NCI-H2081 treated with DMSO at 0.1 percent for 48 hours (cell line): ENCODE measurements around the gene TMEM203.
"Not testable (repeated sequence)": the region's sequence is repeated elsewhere in the genome, so short reads cannot be mapped to it uniquely, and the experiment has no call there.

Source experiments
- DNase-seq: peaks from one replicate; lab custom pipeline; 2025; lab: John Stamatoyannopoulos, UW

Gene TMEM203

DNA sequence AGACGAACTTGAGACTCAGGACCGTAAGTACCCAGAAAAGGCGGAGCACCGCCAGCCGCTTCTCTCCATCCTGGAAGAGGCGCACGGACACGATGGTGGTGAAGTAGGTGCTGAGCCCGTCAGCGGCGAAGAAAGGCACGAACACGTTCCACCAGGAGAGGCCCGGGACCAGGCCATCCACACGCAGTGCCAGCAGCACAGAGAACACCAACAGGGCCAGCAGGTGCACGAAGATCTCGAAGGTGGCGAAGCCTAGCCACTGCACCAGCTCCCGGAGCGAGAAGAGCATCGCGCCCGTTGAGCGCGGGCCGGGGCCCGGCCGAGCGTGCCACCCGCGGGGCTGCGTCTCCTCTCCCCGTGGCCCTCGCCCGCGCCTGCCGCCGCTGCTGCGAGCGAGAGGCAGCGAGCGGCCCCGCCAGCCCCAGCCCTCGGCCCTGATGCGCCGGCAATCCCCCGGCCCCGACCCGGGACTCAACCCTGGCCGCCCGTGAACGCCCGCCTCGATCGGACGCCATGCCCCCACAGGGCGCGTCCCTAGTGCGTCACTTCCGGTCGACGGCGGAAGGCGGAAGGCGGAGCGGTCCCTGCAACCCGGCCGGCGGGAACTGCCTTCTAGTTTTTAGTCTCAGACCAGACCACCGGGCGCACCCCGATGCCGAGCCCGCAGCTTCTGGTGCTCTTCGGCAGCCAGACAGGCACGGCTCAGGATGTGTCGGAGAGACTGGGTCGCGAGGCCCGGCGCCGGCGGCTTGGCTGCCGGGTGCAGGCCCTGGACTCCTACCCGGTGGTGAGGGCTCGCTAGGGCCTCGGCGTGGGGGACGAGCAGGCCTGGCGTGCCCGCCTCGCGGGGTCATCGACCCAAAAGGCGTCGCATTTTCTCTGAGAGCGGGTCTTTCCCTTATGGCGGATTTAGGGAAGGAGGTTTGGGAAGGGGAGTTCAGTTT lies at the start of gene TMEM203, which contains the start of gene NDOR1:
Gene TMEM203, minus strand, starts transcription at position 523 of the 944 bp plus-strand sequence. Its CDS starts 234 bp downstream, at position 289.
Gene NDOR1, plus strand, starts transcription at position 575 of the 944 bp plus-strand sequence. Its CDS starts 78 bp downstream, at position 653.
- DNase-seq, result no peak

DNA sequence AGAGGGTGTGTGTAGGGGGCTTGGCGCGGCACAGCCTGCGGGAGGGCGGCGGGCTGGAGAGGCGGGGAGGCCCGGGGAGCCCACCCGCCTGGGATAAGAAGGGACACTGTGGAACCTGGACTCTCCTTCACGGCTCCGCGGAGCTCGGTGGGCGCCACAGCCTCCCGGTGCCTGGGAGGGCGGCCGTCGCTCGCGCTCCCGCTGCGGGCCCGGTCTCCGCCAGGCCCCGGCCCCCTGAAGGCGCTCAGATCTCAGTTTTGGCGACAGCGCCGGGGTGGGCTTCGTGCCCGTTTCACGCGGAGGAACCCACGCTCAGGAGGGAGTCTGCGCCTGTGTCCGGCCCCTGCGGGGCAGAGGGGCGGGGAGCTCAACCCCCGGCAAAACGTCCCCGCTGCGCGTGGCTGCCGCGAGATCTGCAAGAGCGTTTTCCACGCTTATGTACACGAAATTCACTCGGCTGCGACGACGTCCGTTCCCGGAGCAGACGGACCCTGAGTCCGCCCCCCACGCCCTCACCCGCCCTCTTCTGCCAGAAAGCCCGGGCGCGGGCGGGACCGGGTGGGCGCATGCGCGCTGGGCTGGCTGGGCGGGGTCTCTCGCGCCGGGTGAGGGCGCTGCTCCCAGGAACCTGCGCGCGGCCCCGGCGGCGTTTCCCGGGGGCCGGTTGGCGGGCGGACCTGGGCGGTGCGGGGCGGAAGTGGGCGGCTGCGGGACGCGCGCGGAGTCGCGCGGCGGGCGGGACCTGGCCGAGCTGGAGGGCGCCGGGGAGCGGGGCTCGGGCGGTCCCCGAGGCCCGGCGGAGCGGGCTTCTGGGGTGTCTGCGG lies 49.4 kb upstream of the TMEM203 start, which contains the start of gene NELFB:
Gene NELFB, plus strand, starts transcription at position 704 of the 824 bp plus-strand sequence.
- peak; percentile 33 for DNase-seq

DNA sequence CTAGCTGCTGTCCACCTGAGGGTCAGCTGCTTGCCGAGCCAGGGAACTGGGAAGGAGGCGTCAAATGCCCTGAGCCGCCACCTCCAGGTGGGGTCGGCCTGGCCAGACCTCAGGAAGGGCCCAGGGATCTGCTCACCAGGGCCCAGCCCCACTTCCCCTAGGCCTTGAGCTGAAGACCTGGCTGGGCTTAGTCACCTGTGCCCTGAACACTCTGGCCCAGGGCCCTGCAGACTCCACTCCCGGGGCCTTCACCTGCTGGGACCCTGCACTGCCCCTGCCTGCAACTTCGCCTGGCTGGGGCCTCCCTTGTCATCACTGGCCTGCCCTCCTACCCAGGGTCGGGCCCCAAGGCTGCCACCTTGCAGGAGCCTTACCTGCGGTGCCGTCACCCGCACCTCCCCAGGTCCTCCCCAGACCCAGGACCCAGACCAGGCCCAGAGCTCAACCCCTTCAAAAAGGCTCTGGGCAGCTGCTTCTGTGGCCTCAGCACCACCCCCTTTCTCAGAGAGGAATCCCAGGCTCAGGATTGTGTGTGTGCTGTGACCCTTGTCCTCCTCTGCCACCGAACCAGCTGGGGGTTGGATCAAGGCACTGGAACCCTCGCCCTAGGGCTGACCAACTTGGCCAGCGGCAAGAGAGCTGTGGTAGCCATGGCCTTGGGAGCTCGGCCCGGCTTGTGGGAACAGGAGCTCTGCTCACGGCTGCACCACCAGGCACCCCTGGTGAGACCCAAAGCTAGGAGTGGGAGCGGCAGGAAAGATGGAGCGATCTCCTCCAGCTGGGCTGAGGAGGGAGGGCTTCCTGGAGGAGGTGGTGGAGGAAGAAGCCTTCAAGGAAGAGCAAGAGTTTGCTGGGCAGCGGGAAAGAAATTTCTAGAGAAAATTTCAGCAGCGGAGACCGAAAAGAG lies 48.5 kb upstream of the TMEM203 start:
- DNase-seq, result no peak

GRCh38 chr9:137252555-137253506 lies 47.4 kb upstream of the TMEM203 start:
- no peak for DNase-seq

DNA sequence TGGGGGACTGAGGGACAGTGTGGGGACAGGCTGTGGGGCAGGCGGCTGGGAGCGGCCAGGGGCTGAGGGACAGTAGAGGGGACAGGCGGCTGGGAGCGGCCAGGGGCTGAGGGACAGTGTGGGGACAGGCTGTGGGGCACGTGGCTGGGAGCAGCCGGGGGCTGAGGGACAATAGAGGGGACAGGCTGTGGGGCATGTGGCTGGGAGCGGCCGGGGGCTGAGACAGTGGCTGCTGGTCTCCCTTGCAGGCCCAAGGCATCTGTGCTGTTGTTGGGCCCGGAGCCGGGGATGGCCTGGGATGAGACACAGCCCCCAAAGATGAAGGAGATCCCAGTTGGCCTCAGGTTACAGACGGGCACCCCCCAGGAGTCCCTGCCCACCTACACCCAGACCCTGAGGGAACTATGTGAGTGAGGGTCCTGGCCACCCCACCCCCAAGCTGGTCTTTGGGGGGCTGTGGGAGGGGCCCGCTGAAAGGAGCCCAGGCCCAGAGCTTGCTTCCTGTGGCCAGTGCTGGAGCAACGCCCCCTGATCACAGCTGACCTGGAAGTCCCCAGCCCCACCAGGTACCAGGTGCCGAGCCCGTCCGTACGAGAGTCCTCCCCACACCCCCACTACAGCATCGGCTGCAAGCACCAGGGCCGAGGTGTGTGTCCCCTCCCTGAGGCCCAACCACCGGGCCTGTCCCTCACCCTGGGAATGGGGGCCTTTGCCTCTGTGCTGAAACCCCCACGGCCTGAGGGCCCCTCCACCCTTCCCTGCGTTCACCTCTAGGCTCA lies 46.2 kb upstream of the TMEM203 start:
- DNase-seq, result no peak

- DNase-seq, result no peak
Measured at GRCh38 chr9:137251194-137251461, 45.7 kb upstream of the TMEM203 start, which contains the start of gene STPG3. STPG3 (plus strand) TSS chr9:137251286; CDS start chr9:137251287, 1 bp downstream.

- DNase-seq, result no peak
Measured at GRCh38 chr9:137250329-137251193, 45.1 kb upstream of the TMEM203 start.

DNA sequence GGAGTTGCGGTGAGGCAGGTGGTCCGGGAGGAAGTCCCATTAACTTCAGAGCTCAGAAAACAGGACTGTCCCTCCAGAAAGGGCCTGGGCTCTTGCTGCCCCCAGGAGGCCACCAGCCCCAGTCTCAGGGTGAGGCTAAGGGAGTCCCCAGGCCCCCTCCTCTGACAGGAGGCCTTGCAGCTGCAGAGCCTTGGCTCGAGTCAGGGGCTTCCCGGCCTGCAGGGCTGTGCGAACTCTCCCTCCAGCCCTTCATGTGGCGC lies 42.4 kb upstream of the TMEM203 start:
- DNase-seq, result no peak

GRCh38 chr9:137247135-137247915 lies 41.9 kb upstream of the TMEM203 start:
- DNase-seq, result no peak

GRCh38 chr9:137245450-137246421 lies 40.3 kb upstream of the TMEM203 start:
- no peak for DNase-seq

DNA sequence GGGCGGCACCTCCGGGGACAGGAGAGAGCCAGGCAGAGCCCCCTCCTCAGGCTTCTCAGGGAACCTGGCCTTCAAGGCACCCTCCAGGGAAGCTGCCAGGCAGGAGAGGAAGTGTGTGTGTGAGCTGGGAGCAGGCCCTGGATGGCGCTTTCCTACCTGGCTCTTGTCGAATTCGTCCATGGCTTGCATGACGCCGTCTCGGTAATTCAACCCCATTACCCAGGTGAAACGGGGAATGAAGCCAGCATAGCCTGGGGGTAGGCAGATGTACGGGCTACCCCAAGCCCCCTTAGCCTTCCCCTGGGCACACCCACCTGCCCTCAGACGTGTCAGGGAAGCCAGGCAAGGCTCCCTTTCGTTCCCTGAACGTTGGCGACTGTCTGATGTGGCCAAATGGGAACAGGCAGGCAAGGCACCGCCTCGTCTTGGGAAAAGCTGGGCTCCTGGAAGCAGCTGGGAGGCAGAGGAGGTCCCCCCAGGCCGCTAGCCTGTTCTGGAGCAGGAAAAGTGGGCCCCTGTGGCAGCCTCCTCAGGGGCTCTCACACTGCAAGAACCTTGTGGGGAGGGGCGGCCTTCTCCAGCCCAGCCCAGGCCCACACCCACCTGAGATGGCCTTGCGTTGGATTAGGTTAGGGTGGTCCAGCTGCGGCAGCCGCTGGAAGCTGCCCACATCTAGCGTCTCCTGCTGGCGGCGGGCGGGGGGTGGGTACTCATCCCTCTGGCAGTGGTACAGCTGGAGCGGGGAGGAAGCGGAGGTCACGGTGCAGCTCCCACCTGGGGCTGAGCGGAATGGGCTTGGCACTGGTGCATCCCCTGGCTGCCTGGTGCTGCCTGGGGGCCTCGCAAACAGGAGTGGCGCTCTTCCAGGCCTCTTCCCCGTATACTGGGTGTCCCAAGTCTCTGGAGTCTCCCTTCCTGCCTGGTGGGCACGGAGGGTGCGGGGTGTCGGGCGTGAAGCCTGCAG lies 39.3 kb upstream of the TMEM203 start:
- DNase-seq, result peak; percentile 52

GRCh38 chr9:137243626-137244485 lies 38.4 kb upstream of the TMEM203 start:
- DNase-seq, result no peak

GRCh38 chr9:137243266-137243625 lies 37.8 kb upstream of the TMEM203 start:
- not testable (repeated sequence) for DNase-seq

DNA sequence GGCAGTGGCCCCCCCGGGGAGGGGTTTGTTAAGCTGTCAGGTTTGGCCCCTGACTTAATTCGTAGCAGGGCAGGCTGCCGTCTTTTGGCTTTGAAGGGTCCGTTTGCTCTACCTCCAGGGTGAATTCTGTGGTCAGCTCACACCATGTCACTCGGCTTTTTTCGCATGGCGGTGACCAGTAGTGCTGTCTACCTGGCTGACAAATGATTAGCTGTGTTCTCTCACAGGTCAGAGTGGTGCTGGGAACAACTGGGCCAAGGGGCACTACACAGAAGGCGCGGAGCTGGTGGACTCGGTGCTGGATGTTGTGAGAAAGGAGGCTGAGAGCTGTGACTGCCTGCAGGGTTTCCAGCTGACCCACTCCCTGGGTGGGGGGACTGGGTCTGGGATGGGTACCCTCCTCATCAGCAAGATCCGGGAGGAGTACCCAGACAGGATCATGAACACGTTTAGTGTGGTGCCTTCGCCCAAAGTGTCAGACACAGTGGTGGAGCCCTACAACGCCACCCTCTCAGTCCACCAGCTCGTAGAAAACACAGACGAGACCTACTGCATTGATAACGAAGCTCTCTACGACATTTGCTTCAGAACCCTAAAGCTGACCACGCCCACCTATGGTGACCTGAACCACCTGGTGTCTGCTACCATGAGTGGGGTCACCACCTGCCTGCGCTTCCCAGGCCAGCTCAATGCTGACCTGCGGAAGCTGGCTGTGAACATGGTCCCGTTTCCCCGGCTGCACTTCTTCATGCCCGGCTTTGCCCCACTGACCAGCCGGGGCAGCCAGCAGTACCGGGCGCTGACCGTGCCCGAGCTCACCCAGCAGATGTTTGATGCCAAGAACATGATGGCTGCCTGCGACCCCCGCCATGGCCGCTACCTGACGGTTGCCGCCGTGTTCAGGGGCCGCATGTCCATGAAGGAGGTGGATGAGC lies 37.1 kb upstream of the TMEM203 start:
- no peak for DNase-seq
